Measurements from ENCODE around the gene GALK1. TPM values are rescaled to one million over a fixed set of nuclear protein-coding genes. Genes with fewer than 3 reads are reported as not detected.
A peak's percentile ranks its signal among the peaks of the same experiment; 100 is the strongest.

GALK1 gene
- total and polyA plus RNA-seq, 9 of the 15 experiments (the other 6 are each of a cell fraction or from before 2014, with no cell fraction given), result 0.45 to 51.6 (median 17.4) TPM

- Histone ChIP-seq H3K36me3 (ENCODE audit: control insufficient read depth, insufficient read depth, low read length) (no peaks in the 10 kb centered on the region), H3K4me2 (ENCODE audit: insufficient read depth, low read length) (no peak overlapping the region), H2AFZ (ENCODE audit: low read depth, low read length) (no peak overlapping the region), H3K9ac (ENCODE audit: insufficient read depth in 1 of 2, low read depth in 2 of 2, low read length in 2 of 2) (peak overlapping the region in 1 of 2 experiments; percentile 32; a peak in 1 of 4 replicates), H3K27ac (ENCODE audit: extremely low read depth, low read depth, low read length) (no peak overlapping the region), H3K4me3 (no peak overlapping the region), H4K20me1 (replicated peaks; ENCODE audit: control insufficient read depth, insufficient read depth, low read length) (no peaks in the 10 kb centered on the region; the same call in 1 of the 2 replicates), H3K9me3 (replicated peaks; ENCODE audit: control insufficient read depth, insufficient read depth, low read depth, low read length) (no peaks in the 10 kb centered on the region), H3K4me1 (replicated peaks in 1 of 2; ENCODE audit: control insufficient read depth in 2 of 2, insufficient read depth in 2 of 2, low read length in 2 of 2) (peaks cover 16 to 59% of the 10 kb centered on the region in 2 experiments), H3K9me1 (ENCODE audit: control insufficient read depth, insufficient read depth, low read length) (peaks cover 4% of the 10 kb centered on the region), H3K27me3 (ENCODE audit: control insufficient read depth in 2 of 2, insufficient read depth in 2 of 2, low read length in 2 of 2) (no peaks in the 10 kb centered on the region), H3K79me2 (ENCODE audit: control insufficient read depth, insufficient read depth, low read length) (no peaks in the 10 kb centered on the region)
- ATAC-seq (no peak), FAIRE-seq (no peak), DNase-seq (ENCODE audit: extremely low read depth in 1 of 4, low spot score in 3 of 4) (no peak)
- intact Hi-C loops (cut with micrococcal nuclease) (loop anchor here (10.0 kb wide), 1 partner anchor 245 kb away; the partner anchor contains the start of gene CDK3), in situ Hi-C loops (cut with MboI) (no loop called here)
- ChIA-PET CTCF (ENCODE audit: low intra/inter-chr PET ratio) (interaction anchor here (0.6 to 1.2 kb wide), 2 partner anchors 127 to 444 kb away, joined by 3 to 4 read pairs; no protein-coding TSS in a partner anchor), POLR2A (interaction anchor here (1.3 to 14.7 kb wide), 2 partner anchors 15 to 520 kb away, joined by 7 to 464 read pairs; a partner anchor contains a TSS)
- no TSS peak for BruUV-seq (replicated peaks)
- no peak for TF ChIP-seq NCOA4 (IDR thresholded peaks at IDR 0.05; ENCODE audit: partially characterized antibody)
- TF ChIP-seq ZSCAN32 (CRISPR knock-in tag; IDR thresholded peaks at IDR 0.05), result no peak
- TF ChIP-seq RNF2 (IDR thresholded peaks at IDR 0.05), result no peak
- no peak for TF ChIP-seq ZNF3 (CRISPR knock-in tag; IDR thresholded peaks at IDR 0.05)
- no peak for TF ChIP-seq GTF2E2 (tag; IDR thresholded peaks at IDR 0.05)
- TF ChIP-seq CC2D1A (IDR thresholded peaks at IDR 0.05), result no peak
- TF ChIP-seq GTF2F1 (IDR thresholded peaks at IDR 0.05; ENCODE audit: low read depth, low read length), result no peak
- TF ChIP-seq ZNF830 (CRISPR knock-in tag; IDR thresholded peaks at IDR 0.05), result no peak
- no peak for TF ChIP-seq RFX5 (IDR thresholded peaks at IDR 0.05; ENCODE audit: low read depth, low read length)
- no peak for TF ChIP-seq KLF6 (CRISPR knock-in tag; IDR thresholded peaks at IDR 0.05; ENCODE audit: borderline replicate concordance)
- no peak for TF ChIP-seq RHOXF2B (CRISPR knock-in tag; conservative IDR thresholded peaks at IDR 0.05)
- TF ChIP-seq ZMIZ1 (IDR thresholded peaks at IDR 0.05; ENCODE audit: low read depth in 2 of 2, low read length in 2 of 2), result no peak
- no peak for TF ChIP-seq SP1 (CRISPR knock-in tag; IDR thresholded peaks at IDR 0.05)
- no peak for TF ChIP-seq ZNF174 (CRISPR knock-in tag; IDR thresholded peaks at IDR 0.05)
- TF ChIP-seq RFX1 (IDR thresholded peaks at IDR 0.05), result no peak
- TF ChIP-seq STAG1 (CRISPR knock-in tag; IDR thresholded peaks at IDR 0.05; ENCODE audit: borderline replicate concordance), result no peak
- TF ChIP-seq HNRNPH1 (optimal IDR thresholded peaks at IDR 0.05; ENCODE audit: low read depth, low read length), result no peak
- 27% methylated on average over 3 of the region's 3 CpGs for WGBS (ENCODE audit: insufficient coverage, low coverage, missing lambda C conversion rate)
Measured at GRCh38 chr17:75759457-75759856, 5.5 kb downstream of the GALK1 start.

Measured in K562 (cell line).